DMS53 (cell line): ENCODE results near the gene AGBL4.

Source experiments
- DNase-seq: peaks from one replicate; lab custom pipeline; 2025; lab: John Stamatoyannopoulos, UW

The AGBL4 gene

GRCh38 chr1:48823168-48823567 lies 1200.6 kb downstream of the AGBL4 start:
- peak; percentile 78 for DNase-seq

- DNase-seq = no peak
Measured at GRCh38 chr1:48820491-48820890, 1203.3 kb downstream of the AGBL4 start.

- DNase-seq = peak; percentile 90
Measured at GRCh38 chr1:48817505-48818114, 1206.1 kb downstream of the AGBL4 start.

GRCh38 chr1:48810740-48811139 lies 1213.0 kb downstream of the AGBL4 start:
- DNase-seq = peak; percentile 48

GRCh38 chr1:48808496-48808895 lies 1215.3 kb downstream of the AGBL4 start:
- DNase-seq = no peak

- DNase-seq = no peak
Measured at GRCh38 chr1:48807554-48808260, 1216.0 kb downstream of the AGBL4 start.

- no peak for DNase-seq
Measured at GRCh38 chr1:48803474-48803873, 1220.3 kb downstream of the AGBL4 start.

- DNase-seq = no peak
Measured at GRCh38 chr1:48794816-48795215, 1228.9 kb downstream of the AGBL4 start.

- no peak for DNase-seq
Measured at GRCh38 chr1:48793863-48794262, 1229.9 kb downstream of the AGBL4 start.

GRCh38 chr1:48792961-48793360 lies 1230.8 kb downstream of the AGBL4 start:
- DNase-seq = no peak

- no peak for DNase-seq
Measured at GRCh38 chr1:48790397-48790796, 1233.4 kb downstream of the AGBL4 start.

- no peak for DNase-seq
Measured at GRCh38 chr1:48789903-48790302, 1233.9 kb downstream of the AGBL4 start.

- DNase-seq = no peak
Measured at GRCh38 chr1:48785869-48786268, 1237.9 kb downstream of the AGBL4 start.

- no peak for DNase-seq
Measured at GRCh38 chr1:48784301-48784700, 1239.5 kb downstream of the AGBL4 start.

GRCh38 chr1:48777219-48777895 lies 1246.4 kb downstream of the AGBL4 start:
- DNase-seq = peak; percentile 66

GRCh38 chr1:48776393-48777218 lies 1247.1 kb downstream of the AGBL4 start, which contains the start of gene BEND5:
Gene BEND5 (minus strand): TSS chr1:48776891. CDS start chr1:48776831, 60 bp downstream.
- peak; percentile 77 for DNase-seq

GRCh38 chr1:48775831-48776392 lies 1247.8 kb downstream of the AGBL4 start:
- DNase-seq = peak; percentile 26

GRCh38 chr1:48773133-48773532 lies 1250.6 kb downstream of the AGBL4 start:
- DNase-seq = no peak

- DNase-seq = no peak
Measured at GRCh38 chr1:48772211-48772610, 1251.5 kb downstream of the AGBL4 start.

GRCh38 chr1:48771561-48771960 lies 1252.2 kb downstream of the AGBL4 start:
- DNase-seq = no peak

- DNase-seq = no peak
Measured at GRCh38 chr1:48767975-48768510, 1255.7 kb downstream of the AGBL4 start.

GRCh38 chr1:48765335-48765734 lies 1258.4 kb downstream of the AGBL4 start:
- DNase-seq = no peak
